Measurements from ENCODE around the gene SLC26A2. TPM values are rescaled to one million over a fixed set of nuclear protein-coding genes. Genes with fewer than 3 reads are reported as not detected.

Gene SLC26A2
- total and polyA plus RNA-seq, 10 of the 15 experiments (the other 5 are each of a cell fraction or from before 2014, with no cell fraction given): 1.7 to 6.4 (median 4.2) TPM

GRCh38 chr5:150000256-150000989 is 39.9 kb downstream of the SLC26A2 start, which contains the start of the genes HMGXB3 and TIGD6 (continued):
- no peak for TF ChIP-seq ZNF592 (IDR thresholded peaks at IDR 0.05)
- peak; percentile 21; the same call in 1 of the 2 replicates for TF ChIP-seq PAX5 (IDR thresholded peaks at IDR 0.05; ENCODE audit: borderline replicate concordance, low read depth, low read length)
- no peak for TF ChIP-seq NFYB (IDR thresholded peaks at IDR 0.05; ENCODE audit: insufficient read depth, low read depth, low read length)
- TF ChIP-seq ATF7 (IDR thresholded peaks at IDR 0.05; ENCODE audit: low read depth): no peak
- TF ChIP-seq ZBTB40 (IDR thresholded peaks at IDR 0.05; ENCODE audit: borderline replicate concordance): peak; percentile 98
- TF ChIP-seq MTA3 (IDR thresholded peaks at IDR 0.05; ENCODE audit: borderline replicate concordance, low read length): no peak
